Esophagus muscularis mucosa (tissue), 4 donors: ENCODE data around the gene SF3A2. TPM values are rescaled to one million over a fixed set of nuclear protein-coding genes. Genes with fewer than 3 reads are reported as not detected.
"Not testable (repeated sequence)": the region's sequence is repeated elsewhere in the genome, so short reads cannot be mapped to it uniquely, and the experiment has no call there.

Experiments
- DNase-seq: peaks from one replicate; pipeline ENCODE4 v3.0.0-alpha.2; 2017; ENCODE audit errors: extremely low spot score
- H3K27ac ChIP-seq, 4 donors: fragments of 200-600 bp; sonication (generic); replicated peaks in 1 of 4; 1 replicate in 3 of 4; 2 replicates in 1 of 4; pipeline ENCODE4 v1.5.1; 2016 to 2019; ENCODE audit warnings: mild to moderate bottlenecking in 1 of 4
- H3K27me3 ChIP-seq, 4 donors: fragments of 200-600 bp; sonication (generic); one replicate each; pipeline versions ENCODE4 v1.5.1 to v1.6.0; 2016 to 2019
- H3K36me3 ChIP-seq, 4 donors: fragments of 200-600 bp; sonication (generic); one replicate each; pipeline ENCODE4 v1.5.1; 2016 to 2019
- H3K4me1 ChIP-seq, 4 donors: fragments of 200-600 bp; sonication (generic); one replicate each; pipeline ENCODE4 v1.5.1; 2016 to 2019
- H3K4me3 ChIP-seq, 4 donors: fragments of 200-600 bp; sonication (generic); 1 replicate in 2 of 4; 2 replicates in 2 of 4; pipeline ENCODE4 v1.5.1; 2016 to 2019; ENCODE audit warnings: mild to moderate bottlenecking in 4 of 4, moderate library complexity in 1 of 4
- H3K9me3 ChIP-seq, 4 donors: fragments of 200-600 bp; sonication (generic); 1 replicate in 3 of 4; 2 replicates in 1 of 4; pipeline ENCODE4 v1.5.1; 2016 to 2019
- EP300 ChIP-seq: sonication (generic); formaldehyde crosslinking; IDR thresholded peaks from one replicate; pipeline ENCODE4 v1.6.1; 2017; ENCODE audit warnings: antibody characterized with exemption
- POLR2A ChIP-seq: fragments of 450-650 bp; IDR thresholded peaks from one replicate; pipeline ENCODE4 v1.6.1; 2017; ENCODE audit warnings: antibody characterized with exemption, moderate library complexity, mild to moderate bottlenecking, low read depth
- POLR2AphosphoS5 ChIP-seq, 2 donors: sonication (generic); formaldehyde crosslinking; IDR thresholded peaks; one replicate each; pipeline ENCODE4 v1.6.1; 2017; ENCODE audit warnings: antibody characterized with exemption in 2 of 2
- WGBS: methylation state at CpG from one replicate; pipeline ENCODE4 v1.1.5; 2018; 5-methylcytosine and 5-hydroxymethylcytosine counted together
- intact Hi-C: fragments of 100-400 bp; cut with DNase I; formaldehyde crosslinking; loops from one replicate; pipeline ENCODE4 v1.15.1; 2023
- total RNA-seq, 4 donors: library from RNA; depleted of rRNA; stranded (reverse); fragments of >200 nt; gene quantifications; one replicate each; pipeline versions ENCODE4 v1.1.0 to v1.2.1, GENCODE V29; 2016
- TF ChIP-seq, protein P1 (sequence below), 3 experiments: fragments of 200-600 bp in 2 of 3; fragments of 450-650 bp in 1 of 3; sonication (generic) in 2 of 3; IDR thresholded peaks; one replicate each; pipeline ENCODE4 v1.5.1; 2017 to 2019; ENCODE audit warnings: antibody characterized with exemption in 3 of 3, mild to moderate bottlenecking in 2 of 3, moderate library complexity in 1 of 3

SF3A2 gene
- total RNA-seq, 4 donors from 2014 or later, result 29.5 to 56.9 (median 35.3) TPM

DNA sequence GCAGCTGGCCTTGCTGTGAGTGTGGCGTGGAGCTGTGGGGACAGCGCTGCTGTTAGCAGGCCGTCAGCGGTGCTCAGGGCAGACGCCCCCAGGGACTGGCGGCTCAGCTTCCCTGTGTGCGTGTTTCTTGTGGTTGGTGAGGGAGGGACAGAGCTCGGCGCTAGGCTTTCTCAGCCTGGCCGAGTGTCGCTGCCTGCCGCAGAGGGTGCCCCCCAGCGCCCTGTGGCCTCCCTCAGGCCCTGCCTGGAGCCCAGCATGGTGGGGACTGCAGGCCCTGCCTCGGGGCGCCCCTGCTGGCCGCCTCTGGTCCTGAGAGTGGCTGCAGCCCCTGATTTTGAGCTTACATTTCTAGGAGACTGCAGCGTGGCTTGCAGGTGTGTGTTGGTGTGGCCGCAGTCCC lies 37.4 kb upstream of the SF3A2 start:
- Histone ChIP-seq H3K36me3 (peaks cover 18 to 90% (median 75%) of the 10 kb centered on the region in 4 donors), H3K9me3 (no peaks in the 10 kb centered on the region), H3K27ac (no peak overlapping the region), H3K4me3 (no peak overlapping the region), H3K27me3 (no peaks in the 10 kb centered on the region), H3K4me1 (peaks cover 0 to 18% (median 7%) of the 10 kb centered on the region in 4 donors)
- WGBS, result 80% methylated on average over 16 of the region's 18 CpGs
- intact Hi-C loops, result no loop called here
- DNase-seq, result no peak
- TF ChIP-seq, protein P1, sequence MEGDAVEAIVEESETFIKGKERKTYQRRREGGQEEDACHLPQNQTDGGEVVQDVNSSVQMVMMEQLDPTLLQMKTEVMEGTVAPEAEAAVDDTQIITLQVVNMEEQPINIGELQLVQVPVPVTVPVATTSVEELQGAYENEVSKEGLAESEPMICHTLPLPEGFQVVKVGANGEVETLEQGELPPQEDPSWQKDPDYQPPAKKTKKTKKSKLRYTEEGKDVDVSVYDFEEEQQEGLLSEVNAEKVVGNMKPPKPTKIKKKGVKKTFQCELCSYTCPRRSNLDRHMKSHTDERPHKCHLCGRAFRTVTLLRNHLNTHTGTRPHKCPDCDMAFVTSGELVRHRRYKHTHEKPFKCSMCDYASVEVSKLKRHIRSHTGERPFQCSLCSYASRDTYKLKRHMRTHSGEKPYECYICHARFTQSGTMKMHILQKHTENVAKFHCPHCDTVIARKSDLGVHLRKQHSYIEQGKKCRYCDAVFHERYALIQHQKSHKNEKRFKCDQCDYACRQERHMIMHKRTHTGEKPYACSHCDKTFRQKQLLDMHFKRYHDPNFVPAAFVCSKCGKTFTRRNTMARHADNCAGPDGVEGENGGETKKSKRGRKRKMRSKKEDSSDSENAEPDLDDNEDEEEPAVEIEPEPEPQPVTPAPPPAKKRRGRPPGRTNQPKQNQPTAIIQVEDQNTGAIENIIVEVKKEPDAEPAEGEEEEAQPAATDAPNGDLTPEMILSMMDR (IDR thresholded peaks at IDR 0.05), result peak in 2 of 3 experiments; percentile 11 to 24
- no peak for TF ChIP-seq POLR2AphosphoS5 (IDR thresholded peaks at IDR 0.05)

DNA sequence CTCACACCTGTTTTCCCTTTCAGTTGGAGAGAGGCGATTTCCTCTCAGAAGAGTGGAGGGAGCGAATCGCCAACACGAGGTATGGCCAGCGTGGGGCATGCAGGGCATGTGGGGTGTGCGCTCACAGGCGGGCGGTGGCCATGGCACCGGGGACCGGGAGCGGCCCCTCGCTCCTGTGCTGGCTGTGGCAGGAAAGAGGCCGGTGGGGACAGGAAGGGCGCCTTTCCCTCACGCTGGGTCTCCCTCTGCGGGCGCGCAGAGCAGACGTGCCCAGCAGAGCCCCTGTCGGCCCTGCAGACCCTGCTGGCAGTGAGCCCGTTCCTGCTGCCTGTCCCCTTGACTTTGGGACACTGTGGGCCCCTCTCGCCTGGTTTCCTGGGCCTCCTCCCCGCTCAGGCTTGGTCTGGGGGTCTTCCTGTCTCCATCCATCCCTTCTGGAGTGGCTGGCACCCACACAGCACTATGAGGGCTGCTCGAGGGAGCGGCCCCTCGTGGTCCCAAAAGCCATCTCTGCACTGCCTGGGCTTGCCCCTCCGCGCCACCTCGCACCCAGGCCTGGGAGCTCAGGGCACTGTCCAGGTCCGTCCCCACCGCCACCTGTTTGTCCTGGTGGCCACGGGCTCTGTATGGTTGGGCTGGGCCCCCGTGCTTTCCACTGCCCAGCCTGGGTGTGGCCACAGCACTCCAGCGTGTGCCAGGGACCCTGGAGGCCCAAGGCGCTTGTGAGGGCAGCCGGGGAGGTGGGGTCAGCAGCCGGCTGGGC lies 36.6 kb upstream of the SF3A2 start:
- H3K4me1 ChIP-seq, result peaks cover 0 to 18% (median 7%) of the 10 kb centered on the region in 4 donors

DNA sequence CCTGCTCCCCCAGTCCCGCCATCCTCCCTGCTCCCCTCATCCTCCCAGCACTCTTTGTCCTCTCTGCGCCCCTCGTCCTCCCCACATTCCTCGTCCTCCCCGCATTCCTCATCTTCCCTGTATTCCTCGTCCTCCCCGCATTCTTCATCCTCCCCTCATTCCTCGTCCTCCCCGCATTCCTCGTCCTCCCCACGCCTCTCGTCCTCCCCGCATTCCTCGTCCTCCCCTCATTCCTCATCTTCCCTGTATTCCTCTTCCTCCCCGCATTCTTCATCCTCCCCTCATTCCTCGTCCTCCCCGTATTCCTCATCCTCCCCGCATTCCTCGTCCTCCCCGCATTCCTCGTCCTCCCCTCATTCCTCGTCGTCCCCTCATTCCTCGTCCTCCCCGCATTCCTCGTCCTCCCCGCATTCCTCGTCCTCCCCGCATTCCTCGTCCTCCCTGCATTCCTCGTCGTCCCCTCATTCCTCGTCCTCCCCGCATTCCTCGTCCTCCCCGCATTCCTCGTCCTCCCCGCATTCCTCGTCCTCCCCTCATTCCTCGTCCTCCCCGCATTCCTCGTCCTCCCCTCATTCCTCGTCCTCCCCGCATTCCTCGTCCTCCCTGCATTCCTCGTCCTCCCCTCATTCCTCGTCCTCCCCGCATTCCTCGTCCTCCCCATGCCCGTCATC lies 35.9 kb upstream of the SF3A2 start:
- DNase-seq, H3K27me3 ChIP-seq, H3K4me3 ChIP-seq, H3K9me3 ChIP-seq, H3K27ac ChIP-seq, intact Hi-C loops: not testable (repeated sequence)
- H3K4me1 ChIP-seq, result peaks cover 0 to 18% (median 7%) of the 10 kb centered on the region in 4 donors
- H3K36me3 ChIP-seq, result peaks cover 12 to 89% (median 65%) of the 10 kb centered on the region in 4 donors
- WGBS, result 94% methylated on average over 50 of the region's 50 CpGs

More for the DNA sequence above, 36.6 kb upstream of the SF3A2 start:
- no peaks in the 10 kb centered on the region for H3K27me3 ChIP-seq
- no peaks in the 10 kb centered on the region for H3K9me3 ChIP-seq
- TF ChIP-seq POLR2AphosphoS5 (IDR thresholded peaks at IDR 0.05) (no peak), EP300 (no peak), POLR2A (no peak)
- TF ChIP-seq, protein P1 (IDR thresholded peaks at IDR 0.05), result no peak
- H3K27ac ChIP-seq, result no peak overlapping the region
- peaks cover 11 to 89% (median 69%) of the 10 kb centered on the region in 4 donors for H3K36me3 ChIP-seq
- no peak for DNase-seq
- WGBS, result 92% methylated on average over 36 of the region's 37 CpGs
- no peak overlapping the region for H3K4me3 ChIP-seq
- intact Hi-C loops, result no loop called here

DNA sequence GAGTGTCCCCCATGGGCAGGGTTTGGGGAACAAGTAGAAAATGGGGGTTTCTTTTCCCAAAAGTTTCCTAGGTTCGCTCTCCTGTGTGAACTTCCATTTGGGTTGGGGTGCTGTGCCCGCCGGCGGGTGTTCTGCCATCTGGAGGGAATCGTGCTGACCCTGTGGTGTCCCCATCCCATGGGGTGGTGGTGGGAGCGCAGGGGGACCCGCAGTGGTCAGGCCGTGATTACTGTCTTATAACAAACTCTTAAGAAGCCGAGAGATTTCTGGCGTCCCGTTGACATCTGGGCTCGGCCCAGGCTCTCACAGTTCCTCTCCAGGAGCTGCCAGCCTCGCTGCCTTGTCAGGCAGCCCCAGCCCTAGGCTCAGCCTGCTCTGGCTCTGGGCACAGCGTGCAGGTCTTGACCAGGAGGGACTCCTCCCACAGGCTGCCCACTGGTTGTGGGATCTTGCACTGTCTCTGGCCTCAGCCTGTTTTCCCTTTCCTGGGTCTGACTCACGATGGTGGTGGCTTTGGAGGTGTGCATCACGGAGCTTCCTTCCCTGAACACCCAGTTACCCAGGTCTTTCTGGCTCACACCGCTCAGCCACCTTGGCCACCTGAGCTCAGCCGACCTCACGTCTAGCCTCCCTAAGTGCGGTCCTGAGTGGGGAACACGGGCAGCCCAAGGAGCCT lies 35.0 kb upstream of the SF3A2 start:
- TF ChIP-seq, protein P1 (IDR thresholded peaks at IDR 0.05), result no peak
- no peak for TF ChIP-seq POLR2A
- no peak for TF ChIP-seq POLR2AphosphoS5 (IDR thresholded peaks at IDR 0.05)
- no peak for TF ChIP-seq EP300
- no peaks in the 10 kb centered on the region for H3K9me3 ChIP-seq
- peaks cover 0 to 18% (median 7%) of the 10 kb centered on the region in 4 donors for H3K4me1 ChIP-seq
- DNase-seq, result no peak
- intact Hi-C loops, result no loop called here
- peaks cover 20 to 87% (median 58%) of the 10 kb centered on the region in 4 donors for H3K36me3 ChIP-seq
- H3K4me3 ChIP-seq, result no peak overlapping the region
- H3K27me3 ChIP-seq, result no peaks in the 10 kb centered on the region
- 93% methylated on average over 20 of the region's 21 CpGs for WGBS
- H3K27ac ChIP-seq, result no peak overlapping the region

DNA sequence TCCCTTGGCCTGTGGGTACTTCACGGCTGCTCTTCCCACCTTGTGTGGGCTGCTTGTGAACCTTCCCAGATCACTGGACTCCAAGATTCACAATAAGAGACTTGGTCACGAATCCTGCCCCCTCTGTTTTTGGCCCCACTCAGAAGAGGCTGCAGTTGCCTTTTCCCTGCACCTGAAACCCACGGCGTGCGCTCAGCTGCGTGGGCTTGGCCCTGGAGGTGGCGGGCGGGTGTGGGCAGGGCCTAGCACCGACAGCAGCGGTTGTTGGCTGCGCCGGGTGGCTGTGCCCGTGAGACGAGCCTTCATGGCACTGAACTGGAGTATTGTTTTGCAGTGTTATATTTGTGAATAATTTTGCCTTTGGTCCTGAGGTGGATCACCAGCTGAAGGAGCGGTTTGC lies 34.3 kb upstream of the SF3A2 start:
- intact Hi-C loops, result no loop called here
- Histone ChIP-seq H3K4me3 (no peak overlapping the region), H3K36me3 (peaks cover 27 to 87% (median 60%) of the 10 kb centered on the region in 4 donors), H3K27ac (no peak overlapping the region), H3K27me3 (no peaks in the 10 kb centered on the region), H3K4me1 (peaks cover 0 to 15% (median 8%) of the 10 kb centered on the region in 4 donors), H3K9me3 (no peaks in the 10 kb centered on the region)
- DNase-seq, result no peak
- TF ChIP-seq EP300 (no peak), POLR2A (no peak), POLR2AphosphoS5 (IDR thresholded peaks at IDR 0.05) (no peak)
- WGBS, result 86% methylated on average over 15 of the region's 15 CpGs
